ENCODE data around the gene C10orf143.

Gene C10orf143

GRCh38 chr10:130015075-130015695 is 95.4 kb downstream of the C10orf143 start:
- DNase-seq (ENCODE audit: insufficient read length, low spot score) (no peak), FAIRE-seq (no peak)
- no peak for TF ChIP-seq CTCF (IDR thresholded peaks at IDR 0.05; ENCODE audit: insufficient read depth, missing control alignments)

- DNase-seq (ENCODE audit: insufficient read length, low spot score), result no peak
- no peak for TF ChIP-seq CTCF (IDR thresholded peaks at IDR 0.05; ENCODE audit: insufficient read depth, missing control alignments)
- no peak for FAIRE-seq
These were observed 96.2 kb downstream of the C10orf143 start for GRCh38 chr10:130014263-130015074.

Measured in D721Med (cell line).